Endothelial cell of umbilical vein (primary cell): ENCODE measurements around the gene CDC42BPG. TPM values are rescaled to one million over a fixed set of nuclear protein-coding genes. Genes with fewer than 3 reads are reported as not detected.

Experiments
- BruUV-seq: library from RNA; stranded (reverse); fragments of 400-500 nt; replicated peaks from 2 replicates; lab custom pipeline; 2021; lab: Mats Ljungman, UMichigan
- CTCF ChIA-PET: fragments of 300-600, 350-600 bp; sonication (Branson Sonifier 250); formaldehyde crosslinking; loops from one replicate; lab custom pipeline; 2021; ENCODE audit warnings: antibody characterized with exemption, inconsistent platforms; lab: Charles Lee
- POLR2A ChIA-PET: fragments of 300-600, 350-600 bp; sonication (Branson Sonifier 250); formaldehyde crosslinking; loops from one replicate; lab custom pipeline; 2021; ENCODE audit warnings: antibody characterized with exemption, inconsistent platforms; lab: Charles Lee
- DNase-seq: peaks from one replicate; pipeline ENCODE4 v3.0.0-alpha.2; 2011; ENCODE audit warnings: low read depth, low spot score
- FAIRE-seq: peaks from 2 replicates; lab custom pipeline; 2011; peaks lifted over from hg19 to GRCh38; lab: Jason Lieb, UNC
- H2AFZ ChIP-seq: 2 replicates; pipeline ENCODE4 v1.6.0; 2012; ENCODE audit warnings: low read depth, low read length, control low read depth, inconsistent platforms
- H3K27ac ChIP-seq: 2 replicates; pipeline ENCODE4 v1.5.1; 2011; ENCODE audit warnings: low read depth, mild to moderate bottlenecking, control low read depth, low read length, moderate library complexity; ENCODE audit not compliant: insufficient read depth
- H3K27me3 ChIP-seq, 2 experiments: 2 replicates each; pipeline versions ENCODE4 v1.6.0 to v1.6.1; 2011; ENCODE audit warnings: low read length in 2 of 2, mixed read lengths in 1 of 2; ENCODE audit not compliant: control insufficient read depth in 2 of 2, insufficient read depth in 2 of 2
- H3K36me3 ChIP-seq, 2 experiments: 2 replicates in 1 of 2; 3 replicates in 1 of 2; pipeline ENCODE4 v1.5.1; 2011; ENCODE audit warnings: low read length in 2 of 2, mild to moderate bottlenecking in 1 of 2, moderate library complexity in 1 of 2; ENCODE audit not compliant: control insufficient read depth in 2 of 2, insufficient read depth in 2 of 2; ENCODE audit errors: extremely low read depth in 1 of 2
- H3K4me1 ChIP-seq: 3 replicates; pipeline ENCODE4 v1.5.1; 2011; ENCODE audit warnings: mild to moderate bottlenecking, low read length; ENCODE audit not compliant: control insufficient read depth, insufficient read depth; ENCODE audit errors: extremely low read depth
- H3K4me2 ChIP-seq: 2 replicates; pipeline ENCODE4 v1.6.1; 2011; ENCODE audit warnings: low read length, control low read depth, mixed read lengths; ENCODE audit not compliant: insufficient read depth
- H3K4me3 ChIP-seq, 3 experiments: fragments of 200-600 bp in 1 of 3; sonication (generic), shearing (Covaris generic) in 1 of 3; replicated peaks in 1 of 3; 2 replicates each; pipeline ENCODE4 v1.5.1; 2011 to 2016; ENCODE audit warnings: control low read depth in 3 of 3, low read length in 3 of 3, mild to moderate bottlenecking in 2 of 3, inconsistent platforms in 1 of 3, low read depth in 1 of 3, moderate library complexity in 1 of 3; ENCODE audit not compliant: insufficient read depth in 1 of 3
- H3K79me2 ChIP-seq: 2 replicates; pipeline ENCODE4 v1.6.0; 2012; ENCODE audit warnings: low read length, inconsistent platforms; ENCODE audit not compliant: control insufficient read depth, insufficient read depth
- H3K9ac ChIP-seq: replicated peaks from 2 replicates; pipeline ENCODE3; 2011; ENCODE audit warnings: low read length, control low read depth; ENCODE audit not compliant: insufficient read depth; ENCODE audit errors: extremely low read depth
- H3K9me1 ChIP-seq: replicated peaks from 3 replicates; pipeline ENCODE4 v1.6.0; 2011; ENCODE audit warnings: mild to moderate bottlenecking, low read length; ENCODE audit not compliant: control insufficient read depth, insufficient read depth; ENCODE audit errors: extremely low read depth
- H3K9me3 ChIP-seq: replicated peaks from 2 replicates; pipeline ENCODE4 v1.5.1; 2012; ENCODE audit warnings: low read length, inconsistent platforms; ENCODE audit not compliant: control insufficient read depth, insufficient read depth
- H4K20me1 ChIP-seq: replicated peaks from 2 replicates; pipeline ENCODE3; 2011; ENCODE audit warnings: mild to moderate bottlenecking, low read length; ENCODE audit not compliant: control insufficient read depth, insufficient read depth; ENCODE audit errors: extremely low read depth
- FOS ChIP-seq: IDR thresholded peaks from 2 replicates; pipeline ENCODE4 v1.6.1; 2011; ENCODE audit warnings: mild to moderate bottlenecking, low read length, moderate library complexity, borderline replicate concordance; ENCODE audit not compliant: insufficient read depth
- GATA2 ChIP-seq: IDR thresholded peaks from 2 replicates; pipeline ENCODE4 v1.7.0; 2011; ENCODE audit warnings: low read depth, mild to moderate bottlenecking, moderate library complexity, mixed read lengths, low read length; ENCODE audit not compliant: insufficient read length, insufficient read depth
- JUN ChIP-seq: IDR thresholded peaks from 2 replicates; pipeline ENCODE4 v1.6.1; 2011; ENCODE audit warnings: borderline replicate concordance, low read depth; ENCODE audit not compliant: insufficient read length, insufficient read depth
- dilution Hi-C: fragments of 300-500 bp; cut with MboI; formaldehyde crosslinking; loops from one replicate; pipeline ENCODE4 v1.15.0; 2019; ENCODE audit warnings: low sequenced_read_pairs; ENCODE audit not compliant: extremely low pct_ligation_motif_present
- intact Hi-C: fragments of 100-400 bp; cut with micrococcal nuclease; formaldehyde crosslinking; loops from one replicate; pipeline ENCODE4 v1.10.0; 2022
- polyA plus RNA-seq, 4 experiments: library from polyadenylated mRNA; depleted of rRNA in 3 of 4; stranded (reverse) in 3 of 4; unstranded in 1 of 4; fragments of >200 nt; gene quantifications; 2 replicates each; pipeline versions ENCODE4 v1.2.1 to v1.2.3, GENCODE V29; 2011 to 2012; ENCODE audit warnings: missing spikeins in 1 of 4
- total RNA-seq: library from RNA; stranded (reverse); gene quantifications from 2 replicates; pipeline ENCODE4 v1.2.3, GENCODE V29; 2021
- TF ChIP-seq, protein P1 (sequence below): IDR thresholded peaks from 2 replicates; pipeline ENCODE4 v1.6.1; 2011; ENCODE audit not compliant: insufficient read depth, insufficient read length

Gene CDC42BPG
- total and polyA plus RNA-seq, 2 donors (not counting 3 experiments of a cell fraction or from before 2014, with no cell fraction given) = 0.19 to 0.42 TPM

DNA sequence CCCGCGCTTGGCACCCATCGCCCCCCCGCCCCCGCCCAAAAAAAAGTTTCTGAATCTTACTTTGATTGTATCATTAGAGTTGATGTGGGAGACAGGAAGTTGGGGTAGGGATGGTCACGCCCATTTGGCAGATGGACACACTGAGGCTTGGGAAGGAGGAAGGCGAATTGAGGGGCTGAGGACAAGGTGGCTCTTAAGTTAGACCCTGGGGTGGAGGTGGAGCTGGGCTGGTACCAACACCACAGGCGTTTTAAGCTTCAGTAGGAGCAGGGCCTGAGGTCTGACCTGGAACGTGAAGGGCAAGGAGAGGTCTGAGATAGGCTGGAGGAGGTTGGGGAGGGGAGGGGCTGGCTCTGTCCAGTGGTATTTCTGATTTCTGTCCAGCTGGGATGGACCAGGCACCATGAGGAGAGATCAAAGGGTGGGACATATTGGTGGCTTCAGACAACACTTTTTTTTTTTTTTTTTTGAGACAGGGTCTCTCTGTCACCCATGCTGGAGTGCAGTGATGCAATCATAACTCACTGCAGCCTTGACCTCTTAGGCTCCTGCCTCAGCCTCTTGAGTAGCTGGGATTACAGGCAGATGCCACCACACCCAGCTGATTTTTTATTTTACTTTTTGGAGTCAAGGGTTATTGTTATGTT, 799 bp upstream of the CDC42BPG start:
- FAIRE-seq = no peak

DNA sequence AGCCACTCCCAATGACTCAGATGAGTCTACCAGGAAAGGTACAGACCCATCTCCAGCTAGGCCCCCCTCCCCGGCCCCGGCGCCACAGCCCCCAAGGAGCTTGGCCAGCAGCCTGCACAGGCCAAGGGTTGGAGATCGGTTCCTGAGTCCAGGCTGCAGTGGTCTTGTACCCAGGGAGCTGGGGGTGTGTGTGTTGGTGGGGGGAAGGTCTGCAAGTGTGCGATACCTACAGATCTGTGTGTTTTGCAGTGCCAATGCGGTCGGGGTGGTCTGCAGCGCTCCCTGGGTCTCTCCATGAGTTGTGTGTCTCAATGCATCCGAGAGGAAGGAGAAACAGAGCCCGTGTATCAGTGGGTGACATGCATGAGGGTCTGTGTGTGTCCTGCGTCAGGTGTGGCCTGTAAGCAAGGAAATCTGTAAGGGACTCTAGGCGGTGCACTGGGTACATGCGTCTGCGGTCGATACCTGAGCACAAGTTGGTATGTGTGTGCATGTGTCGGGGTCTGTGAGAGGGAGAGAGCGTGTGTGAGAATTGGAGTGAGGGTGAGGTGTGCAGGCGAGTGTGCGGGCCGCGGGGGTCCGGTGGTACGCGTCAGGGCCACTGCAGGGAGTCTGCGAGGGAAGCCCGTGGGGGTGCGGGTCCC, 645 bp downstream of the CDC42BPG start:
- no peaks in the 10 kb centered on the region for H3K36me3 ChIP-seq
- intact Hi-C loops = loop anchor here (2.0 kb wide), 2 partner anchors 41 to 57 kb away; partner anchors contain the start of gene MAP4K2
- no peaks in the 10 kb centered on the region for H3K27me3 ChIP-seq
- no peak overlapping the region for H3K27ac ChIP-seq
- no peaks in the 10 kb centered on the region for H3K9me1 ChIP-seq
- ChIA-PET POLR2A (no interaction called here), CTCF (interaction anchor here (0.6 to 8.2 kb wide), 30 partner anchors 9 to 381 kb away, joined by 3 to 168 read pairs (median 4); partner anchors contain the start of genes ARL2, BATF2, MAJIN and MAP4K2)
- H4K20me1 ChIP-seq = no peaks in the 10 kb centered on the region
- DNase-seq = no peak
- no peaks in the 10 kb centered on the region for H3K4me1 ChIP-seq
- dilution Hi-C loops = loop anchor here (10.0 kb wide), 1 partner anchor 51 kb away; no protein-coding TSS in a partner anchor
- H3K9ac ChIP-seq = no peak overlapping the region
- TF ChIP-seq GATA2 = no peak
- TF ChIP-seq FOS = no peak
- TF ChIP-seq, protein P1, sequence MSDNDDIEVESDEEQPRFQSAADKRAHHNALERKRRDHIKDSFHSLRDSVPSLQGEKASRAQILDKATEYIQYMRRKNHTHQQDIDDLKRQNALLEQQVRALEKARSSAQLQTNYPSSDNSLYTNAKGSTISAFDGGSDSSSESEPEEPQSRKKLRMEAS = no peak
- TF ChIP-seq JUN = no peak
- BruUV-seq = no TSS peak
- H3K4me2 ChIP-seq = no peak overlapping the region
- no peak overlapping the region for H2AFZ ChIP-seq
- FAIRE-seq = no peak
- no peaks in the 10 kb centered on the region for H3K79me2 ChIP-seq
- no peaks in the 10 kb centered on the region for H3K9me3 ChIP-seq
- no peak overlapping the region for H3K4me3 ChIP-seq

More for the DNA sequence above, 799 bp upstream of the CDC42BPG start:
- Histone ChIP-seq H3K4me2 (peak overlapping the region; percentile 6), H3K36me3 (no peaks in the 10 kb centered on the region), H3K9me3 (no peaks in the 10 kb centered on the region), H3K27me3 (no peaks in the 10 kb centered on the region), H3K4me3 (no peak overlapping the region), H4K20me1 (no peaks in the 10 kb centered on the region), H3K9ac (no peak overlapping the region), H3K4me1 (no peaks in the 10 kb centered on the region), H2AFZ (no peak overlapping the region), H3K9me1 (no peaks in the 10 kb centered on the region), H3K79me2 (no peaks in the 10 kb centered on the region), H3K27ac (no peak overlapping the region)
- DNase-seq = no peak
- CTCF ChIA-PET = interaction anchor here (0.7 to 8.2 kb wide), 7 partner anchors 10 to 152 kb away, joined by 3 to 168 read pairs (median 10); partner anchors contain the start of genes BATF2 and EHD1
- dilution Hi-C loops = loop anchor here (10.0 kb wide), 1 partner anchor 50 kb away; no protein-coding TSS in a partner anchor
- POLR2A ChIA-PET = no interaction called here
- no TSS peak for BruUV-seq
- TF ChIP-seq GATA2 = no peak
- intact Hi-C loops = loop anchor here (2.0 kb wide), 2 partner anchors 42 to 58 kb away; partner anchors contain the start of gene MAP4K2
